ENCODE results near the gene PLEKHA1. TPM values are rescaled to one million over a fixed set of nuclear protein-coding genes. Genes with fewer than 3 reads are reported as not detected.
A peak's percentile ranks its signal among the peaks of the same experiment; 100 is the strongest.

The PLEKHA1 gene
- total and polyA plus RNA-seq, 2 of the 13 experiments (the other 11 are each of a cell fraction or from before 2014, with no cell fraction given): 32.2 to 53.3 TPM

DNA sequence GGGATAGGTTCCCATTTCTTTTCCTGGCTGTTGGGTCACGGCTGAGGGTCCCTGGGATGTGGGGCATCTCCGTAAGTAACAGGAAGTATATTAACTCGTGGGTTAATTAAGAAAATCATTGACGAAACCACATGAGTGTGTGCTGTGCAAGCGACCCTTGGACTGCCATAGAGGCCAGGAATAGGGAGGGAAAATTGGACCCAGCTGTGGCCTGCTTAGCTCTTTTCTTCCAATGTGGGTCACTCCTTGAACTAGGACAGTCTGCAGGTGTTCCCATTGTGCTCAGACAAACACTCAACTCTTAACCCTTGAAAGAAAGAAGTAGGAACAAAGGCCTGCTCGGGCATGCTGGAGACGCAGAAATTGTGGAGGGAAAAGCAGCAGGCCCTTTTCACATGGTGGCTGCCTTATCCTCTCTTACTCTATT is 25.6 kb upstream of the PLEKHA1 start (continued):
- TF ChIP-seq GPBP1L1 (CRISPR knock-in tag; IDR thresholded peaks at IDR 0.05): no peak
- no peak for TF ChIP-seq RBAK (CRISPR knock-in tag; IDR thresholded peaks at IDR 0.05)
- TF ChIP-seq ZNF878 (CRISPR knock-in tag; IDR thresholded peaks at IDR 0.05): no peak
- TF ChIP-seq, protein P1, sequence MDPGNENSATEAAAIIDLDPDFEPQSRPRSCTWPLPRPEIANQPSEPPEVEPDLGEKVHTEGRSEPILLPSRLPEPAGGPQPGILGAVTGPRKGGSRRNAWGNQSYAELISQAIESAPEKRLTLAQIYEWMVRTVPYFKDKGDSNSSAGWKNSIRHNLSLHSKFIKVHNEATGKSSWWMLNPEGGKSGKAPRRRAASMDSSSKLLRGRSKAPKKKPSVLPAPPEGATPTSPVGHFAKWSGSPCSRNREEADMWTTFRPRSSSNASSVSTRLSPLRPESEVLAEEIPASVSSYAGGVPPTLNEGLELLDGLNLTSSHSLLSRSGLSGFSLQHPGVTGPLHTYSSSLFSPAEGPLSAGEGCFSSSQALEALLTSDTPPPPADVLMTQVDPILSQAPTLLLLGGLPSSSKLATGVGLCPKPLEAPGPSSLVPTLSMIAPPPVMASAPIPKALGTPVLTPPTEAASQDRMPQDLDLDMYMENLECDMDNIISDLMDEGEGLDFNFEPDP (CRISPR knock-in tag; conservative IDR thresholded peaks at IDR 0.05): no peak
- TF ChIP-seq ZNF691 (CRISPR knock-in tag; IDR thresholded peaks at IDR 0.05; ENCODE audit: borderline replicate concordance, low read depth): no peak
- no peak for TF ChIP-seq HNRNPK (IDR thresholded peaks at IDR 0.05; ENCODE audit: low read depth, low read length, poor library complexity, severe bottlenecking)
- TF ChIP-seq KDM6A (CRISPR knock-in tag; IDR thresholded peaks at IDR 0.05; ENCODE audit: low read depth): peak; percentile 40; the same call in 1 of the 2 replicates
- no peak for TF ChIP-seq ZFP1 (CRISPR knock-in tag; IDR thresholded peaks at IDR 0.05)
- no peak for TF ChIP-seq TCF7L2 (IDR thresholded peaks at IDR 0.05; ENCODE audit: low read depth, low read length)
- no peak for TF ChIP-seq CBX2 (IDR thresholded peaks at IDR 0.05; ENCODE audit: low read depth, low read length)
- TF ChIP-seq CBX2 (CRISPR knock-in tag; IDR thresholded peaks at IDR 0.05; ENCODE audit: low read depth): no peak
- TF ChIP-seq ZEB1 (IDR thresholded peaks at IDR 0.05; ENCODE audit: insufficient replicate concordance, low read depth): no peak
- 0 out of 2 replicates have a peak, but pooled peaks have one; percentile 17 for TF ChIP-seq FOSL2 (CRISPR knock-in tag; IDR thresholded peaks at IDR 0.05)
- TF ChIP-seq TOE1 (CRISPR knock-in tag; IDR thresholded peaks at IDR 0.05): no peak
- no peak for TF ChIP-seq HNRNPL (IDR thresholded peaks at IDR 0.05; ENCODE audit: low read depth, low read length)
- TF ChIP-seq ZSCAN20 (CRISPR knock-in tag; IDR thresholded peaks at IDR 0.05; ENCODE audit: borderline replicate concordance): no peak
- no peak for TF ChIP-seq GZF1 (CRISPR knock-in tag; IDR thresholded peaks at IDR 0.05)
- TF ChIP-seq TCF12 (IDR thresholded peaks at IDR 0.05): no peak
- no peak for TF ChIP-seq TCF12 (CRISPR knock-in tag; IDR thresholded peaks at IDR 0.05)
- no peak for TF ChIP-seq ZNF18 (CRISPR knock-in tag; IDR thresholded peaks at IDR 0.05; ENCODE audit: insufficient replicate concordance)
- no peak for TF ChIP-seq CBFB (CRISPR knock-in tag; IDR thresholded peaks at IDR 0.05)
- TF ChIP-seq, protein P2, sequence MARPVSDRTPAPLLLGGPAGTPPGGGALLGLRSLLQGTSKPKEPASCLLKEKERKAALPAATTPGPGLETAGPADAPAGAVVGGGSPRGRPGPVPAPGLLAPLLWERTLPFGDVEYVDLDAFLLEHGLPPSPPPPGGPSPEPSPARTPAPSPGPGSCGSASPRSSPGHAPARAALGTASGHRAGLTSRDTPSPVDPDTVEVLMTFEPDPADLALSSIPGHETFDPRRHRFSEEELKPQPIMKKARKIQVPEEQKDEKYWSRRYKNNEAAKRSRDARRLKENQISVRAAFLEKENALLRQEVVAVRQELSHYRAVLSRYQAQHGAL (CRISPR knock-in tag; IDR thresholded peaks at IDR 0.05; ENCODE audit: not compliant biosample characterization): no peak
- TF ChIP-seq, protein P3, sequence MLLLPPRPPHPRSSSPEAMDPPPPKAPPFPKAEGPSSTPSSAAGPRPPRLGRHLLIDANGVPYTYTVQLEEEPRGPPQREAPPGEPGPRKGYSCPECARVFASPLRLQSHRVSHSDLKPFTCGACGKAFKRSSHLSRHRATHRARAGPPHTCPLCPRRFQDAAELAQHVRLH (CRISPR knock-in tag; IDR thresholded peaks at IDR 0.05; ENCODE audit: borderline replicate concordance, low read depth): no peak
- TF ChIP-seq CEBPG (CRISPR knock-in tag; IDR thresholded peaks at IDR 0.05): 0 out of 2 replicates have a peak, but pooled peaks have one; percentile 5
- no peak for TF ChIP-seq SP1 (IDR thresholded peaks at IDR 0.05)
- TF ChIP-seq SP1 (CRISPR knock-in tag; IDR thresholded peaks at IDR 0.05): no peak
- no peak for TF ChIP-seq ZNF781 (CRISPR knock-in tag; IDR thresholded peaks at IDR 0.05; ENCODE audit: borderline replicate concordance, not compliant biosample characterization)
